Lower leg skin (tissue), 3 donors: Measurements from ENCODE around the gene CLPTM1.

Experiments used
- POLR2A ChIP-seq, 2 donors: fragments of 450-650 bp; IDR thresholded peaks; one replicate each; pipeline ENCODE4 v1.6.1; 2016 to 2017; ENCODE audit warnings: antibody characterized with exemption in 2 of 2, mild to moderate bottlenecking in 1 of 2, moderate library complexity in 1 of 2
- TF ChIP-seq, protein P1 (sequence below), 3 donors: fragments of 450-650 bp; IDR thresholded peaks; one replicate each; pipeline ENCODE4 v1.5.1; 2016; ENCODE audit warnings: antibody characterized with exemption in 3 of 3, mild to moderate bottlenecking in 3 of 3, moderate library complexity in 2 of 3

- TF ChIP-seq, protein P1, sequence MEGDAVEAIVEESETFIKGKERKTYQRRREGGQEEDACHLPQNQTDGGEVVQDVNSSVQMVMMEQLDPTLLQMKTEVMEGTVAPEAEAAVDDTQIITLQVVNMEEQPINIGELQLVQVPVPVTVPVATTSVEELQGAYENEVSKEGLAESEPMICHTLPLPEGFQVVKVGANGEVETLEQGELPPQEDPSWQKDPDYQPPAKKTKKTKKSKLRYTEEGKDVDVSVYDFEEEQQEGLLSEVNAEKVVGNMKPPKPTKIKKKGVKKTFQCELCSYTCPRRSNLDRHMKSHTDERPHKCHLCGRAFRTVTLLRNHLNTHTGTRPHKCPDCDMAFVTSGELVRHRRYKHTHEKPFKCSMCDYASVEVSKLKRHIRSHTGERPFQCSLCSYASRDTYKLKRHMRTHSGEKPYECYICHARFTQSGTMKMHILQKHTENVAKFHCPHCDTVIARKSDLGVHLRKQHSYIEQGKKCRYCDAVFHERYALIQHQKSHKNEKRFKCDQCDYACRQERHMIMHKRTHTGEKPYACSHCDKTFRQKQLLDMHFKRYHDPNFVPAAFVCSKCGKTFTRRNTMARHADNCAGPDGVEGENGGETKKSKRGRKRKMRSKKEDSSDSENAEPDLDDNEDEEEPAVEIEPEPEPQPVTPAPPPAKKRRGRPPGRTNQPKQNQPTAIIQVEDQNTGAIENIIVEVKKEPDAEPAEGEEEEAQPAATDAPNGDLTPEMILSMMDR (IDR thresholded peaks at IDR 0.05) = no peak
- TF ChIP-seq POLR2A (IDR thresholded peaks at IDR 0.05) = no peak
Measured at GRCh38 chr19:44990459-44990858, 35.3 kb downstream of the CLPTM1 start.
